Coronary artery (tissue), 2 donors: ENCODE results near the gene KCNT1.

Source experiments
- DNase-seq: peaks from one replicate; pipeline ENCODE4 v3.0.0-alpha.2; 2017; ENCODE audit warnings: low spot score
- H3K27ac ChIP-seq, 2 donors: fragments of 200-600 bp; sonication (generic); one replicate each; pipeline ENCODE4 v1.5.1; 2016 to 2019
- H3K4me3 ChIP-seq: fragments of 200-600 bp; sonication (generic); 2 replicates; pipeline ENCODE4 v1.5.1; 2016; ENCODE audit warnings: mild to moderate bottlenecking, moderate library complexity
- TF ChIP-seq, protein P1 (sequence below): fragments of 200-600 bp; sonication (generic); IDR thresholded peaks from one replicate; pipeline ENCODE4 v1.5.1; 2019; ENCODE audit warnings: antibody characterized with exemption

KCNT1 gene

DNA sequence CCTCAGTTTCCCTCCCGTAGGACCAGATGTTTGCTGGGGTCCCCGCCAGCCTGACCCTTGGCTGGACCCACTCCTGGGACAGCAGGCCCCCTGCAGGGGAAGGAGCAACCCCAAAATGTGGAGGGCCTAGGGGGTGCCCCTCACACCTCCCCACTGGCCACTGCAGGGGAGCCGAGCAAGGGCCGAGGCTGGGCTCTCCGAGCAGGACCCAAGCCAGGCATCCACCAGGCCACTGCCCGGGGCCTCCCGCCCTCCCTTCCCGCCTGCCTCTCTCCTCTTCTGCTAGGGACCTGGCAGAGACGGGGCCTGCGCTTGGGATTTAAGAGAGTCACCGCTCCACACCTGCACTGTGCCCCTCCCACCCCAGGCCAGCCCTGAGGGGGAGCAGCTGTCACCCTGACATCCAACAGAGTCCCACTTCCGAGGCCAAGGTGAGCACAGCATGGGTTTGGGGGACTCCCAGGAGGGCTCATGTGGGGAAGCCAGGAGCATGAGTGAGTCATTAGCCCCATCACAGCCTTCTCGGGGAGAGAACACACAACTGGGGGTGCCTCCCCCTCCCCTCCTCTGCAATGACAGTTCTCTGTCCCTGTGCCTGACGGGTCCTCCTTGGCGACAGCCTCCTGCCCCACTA lies 18.5 kb upstream of the KCNT1 start:
- H3K4me3 ChIP-seq, result no peak overlapping the region
- no peak overlapping the region for H3K27ac ChIP-seq
- no peak for DNase-seq
- TF ChIP-seq, protein P1, sequence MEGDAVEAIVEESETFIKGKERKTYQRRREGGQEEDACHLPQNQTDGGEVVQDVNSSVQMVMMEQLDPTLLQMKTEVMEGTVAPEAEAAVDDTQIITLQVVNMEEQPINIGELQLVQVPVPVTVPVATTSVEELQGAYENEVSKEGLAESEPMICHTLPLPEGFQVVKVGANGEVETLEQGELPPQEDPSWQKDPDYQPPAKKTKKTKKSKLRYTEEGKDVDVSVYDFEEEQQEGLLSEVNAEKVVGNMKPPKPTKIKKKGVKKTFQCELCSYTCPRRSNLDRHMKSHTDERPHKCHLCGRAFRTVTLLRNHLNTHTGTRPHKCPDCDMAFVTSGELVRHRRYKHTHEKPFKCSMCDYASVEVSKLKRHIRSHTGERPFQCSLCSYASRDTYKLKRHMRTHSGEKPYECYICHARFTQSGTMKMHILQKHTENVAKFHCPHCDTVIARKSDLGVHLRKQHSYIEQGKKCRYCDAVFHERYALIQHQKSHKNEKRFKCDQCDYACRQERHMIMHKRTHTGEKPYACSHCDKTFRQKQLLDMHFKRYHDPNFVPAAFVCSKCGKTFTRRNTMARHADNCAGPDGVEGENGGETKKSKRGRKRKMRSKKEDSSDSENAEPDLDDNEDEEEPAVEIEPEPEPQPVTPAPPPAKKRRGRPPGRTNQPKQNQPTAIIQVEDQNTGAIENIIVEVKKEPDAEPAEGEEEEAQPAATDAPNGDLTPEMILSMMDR, result no peak

DNA sequence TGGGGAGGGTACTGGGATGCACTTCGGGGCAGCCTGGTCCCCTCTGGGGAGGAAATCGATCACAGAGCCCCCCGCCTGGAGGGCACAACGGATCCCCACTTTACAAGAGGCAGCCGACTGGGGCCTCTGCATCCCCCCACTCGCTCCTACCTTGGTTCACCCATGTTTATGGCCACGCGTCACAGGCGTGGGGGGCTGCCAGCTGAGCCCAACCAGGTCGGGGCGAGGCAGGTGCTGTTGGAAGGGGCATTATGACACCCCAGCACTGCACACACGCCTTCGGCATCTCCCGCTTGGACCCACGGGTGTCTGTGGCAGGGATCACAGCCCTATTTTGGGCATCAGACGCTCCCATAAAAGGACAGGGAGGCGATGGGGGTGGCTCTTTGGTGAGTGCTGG lies 17.3 kb upstream of the KCNT1 start:
- TF ChIP-seq, protein P1, result no peak
- Histone ChIP-seq H3K27ac (no peak overlapping the region), H3K4me3 (no peak overlapping the region)
- DNase-seq, result no peak

DNA sequence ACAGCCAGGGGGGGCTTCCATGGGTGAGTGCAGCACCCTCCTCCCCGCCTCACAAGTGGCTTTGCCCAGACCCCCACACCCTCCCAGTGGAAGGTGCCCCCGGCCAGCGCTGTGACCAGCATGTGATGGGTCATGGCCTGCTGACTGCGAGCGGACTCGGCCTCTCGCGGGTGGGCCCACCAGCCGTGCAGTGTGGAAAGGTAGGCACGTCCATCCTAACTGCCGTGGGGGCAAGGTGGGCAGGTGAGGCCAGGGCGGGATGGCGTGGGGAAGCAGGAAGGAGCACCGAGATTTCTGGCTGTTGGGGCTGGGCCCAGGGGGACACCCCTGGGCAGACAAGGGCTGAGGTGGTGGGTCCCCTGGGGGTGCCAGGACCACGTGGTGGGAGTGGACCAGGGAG lies 14.8 kb upstream of the KCNT1 start:
- DNase-seq, result no peak
- H3K4me3 ChIP-seq, result no peak overlapping the region
- TF ChIP-seq, protein P1, result no peak
- H3K27ac ChIP-seq, result no peak overlapping the region

DNA sequence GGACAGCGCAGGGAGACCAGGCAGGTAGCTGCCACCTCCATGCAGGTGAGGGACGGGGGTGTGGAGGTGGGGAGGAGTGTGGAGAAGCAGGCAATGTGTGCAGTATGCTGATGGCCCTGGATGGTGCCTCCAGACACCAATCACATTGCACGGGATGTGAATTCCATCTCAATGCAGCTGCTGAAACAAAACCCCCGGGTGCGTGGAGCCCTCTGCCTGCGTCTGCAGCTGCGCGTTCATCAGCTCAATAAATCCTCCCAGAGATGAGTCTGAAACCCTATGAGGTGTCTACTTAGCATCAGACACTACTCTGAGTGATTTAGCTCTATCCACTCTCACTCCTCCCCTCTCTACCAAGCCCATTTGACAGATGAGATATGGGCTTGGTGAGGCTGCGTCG lies 13.0 kb upstream of the KCNT1 start:
- TF ChIP-seq, protein P1, result no peak
- H3K4me3 ChIP-seq, result no peak overlapping the region
- DNase-seq, result no peak
- no peak overlapping the region for H3K27ac ChIP-seq

DNA sequence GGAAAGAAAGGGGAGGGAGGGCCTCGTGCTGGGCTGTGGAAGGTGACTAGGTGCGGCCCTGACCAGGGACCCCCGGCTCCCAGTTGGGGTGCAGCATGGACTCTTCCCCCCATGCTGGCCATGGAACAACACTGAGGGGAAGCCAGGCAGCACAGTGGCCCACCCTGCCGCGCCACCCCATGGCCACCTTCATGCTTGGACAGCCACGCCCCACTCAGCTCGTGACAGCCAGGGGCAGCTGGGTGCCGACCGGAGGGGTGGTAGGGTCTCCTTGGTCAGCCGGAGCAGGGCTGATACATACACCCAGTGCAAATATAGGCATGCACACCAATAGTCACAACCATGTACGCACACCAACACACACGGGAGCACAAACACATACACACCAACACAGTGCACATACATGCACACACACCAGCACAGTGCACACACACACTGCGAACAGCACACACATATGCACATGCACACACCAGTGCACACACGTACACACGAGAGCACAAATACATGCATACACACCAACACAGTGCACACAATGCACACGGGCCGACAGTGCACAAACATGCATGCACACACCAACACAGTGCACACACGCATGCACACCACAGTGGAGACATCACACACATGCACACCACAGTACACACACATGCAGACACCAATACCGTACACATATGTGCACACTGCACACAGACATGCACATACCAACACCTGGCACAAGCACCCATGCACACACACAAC lies 11.0 kb upstream of the KCNT1 start:
- Histone ChIP-seq H3K4me3 (no peak overlapping the region), H3K27ac (no peak overlapping the region)
- TF ChIP-seq, protein P1, result no peak
- DNase-seq, result no peak

DNA sequence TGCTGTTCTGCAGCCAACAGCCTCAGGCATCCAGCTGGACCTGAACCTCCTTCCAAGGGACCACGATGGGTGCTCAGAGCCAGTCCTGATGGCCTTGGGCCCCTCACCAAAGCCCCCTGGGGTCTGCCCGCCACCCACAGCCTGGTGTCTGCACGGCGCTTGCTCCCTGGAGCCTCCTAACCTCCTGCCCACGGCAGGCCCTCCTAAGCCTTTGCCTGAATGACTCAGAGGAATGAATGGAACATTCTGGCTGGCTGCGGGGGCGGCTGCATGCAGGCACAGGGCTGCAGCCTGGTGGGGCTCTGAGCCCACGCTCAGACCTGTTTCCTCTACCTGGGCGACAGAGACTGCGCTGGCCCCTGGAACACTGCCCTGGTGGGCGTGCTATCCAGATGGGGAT lies 9.6 kb upstream of the KCNT1 start:
- H3K4me3 ChIP-seq, result no peak overlapping the region
- no peak for DNase-seq
- TF ChIP-seq, protein P1, result no peak
- no peak overlapping the region for H3K27ac ChIP-seq

- no peak for DNase-seq
- TF ChIP-seq, protein P1, result no peak
- H3K4me3 ChIP-seq, result no peak overlapping the region
- no peak overlapping the region for H3K27ac ChIP-seq
Measured at GRCh38 chr9:135693265-135693664, 8.7 kb upstream of the KCNT1 start.
